Subcutaneous abdominal adipose tissue (tissue), 5 donors: ENCODE results near the gene SPZ1.

ENCODE experiments used
- H3K27ac ChIP-seq: one replicate; pipeline ENCODE4 v1.7.0; 2013; ENCODE audit warnings: low read depth, mild to moderate bottlenecking, inconsistent platforms, low read length, moderate library complexity
- H3K27me3 ChIP-seq, 5 donors: one replicate each; pipeline ENCODE4 v1.7.0; 2013; ENCODE audit warnings: low read length in 5 of 5, inconsistent platforms in 1 of 5; ENCODE audit not compliant: control insufficient read depth in 5 of 5, insufficient read depth in 4 of 5
- H3K36me3 ChIP-seq, 5 donors: one replicate each; pipeline ENCODE4 v1.7.0; 2013; ENCODE audit warnings: low read length in 5 of 5; ENCODE audit not compliant: control insufficient read depth in 5 of 5, insufficient read depth in 5 of 5
- H3K4me1 ChIP-seq, 5 donors: one replicate each; pipeline ENCODE4 v1.7.0; 2013; ENCODE audit warnings: low read length in 5 of 5, mild to moderate bottlenecking in 3 of 5, moderate library complexity in 1 of 5; ENCODE audit not compliant: control insufficient read depth in 5 of 5, insufficient read depth in 5 of 5
- H3K4me3 ChIP-seq, 5 donors: one replicate each; pipeline ENCODE4 v1.7.0; 2013; ENCODE audit warnings: low read length in 5 of 5, low read depth in 1 of 5
- H3K9ac ChIP-seq, 5 donors: one replicate each; pipeline ENCODE4 v1.7.0; 2013; ENCODE audit warnings: low read length in 5 of 5, mild to moderate bottlenecking in 4 of 5, moderate library complexity in 3 of 5
- H3K9me3 ChIP-seq, 5 donors: one replicate each; pipeline ENCODE4 v1.7.0; 2013; ENCODE audit warnings: low read length in 5 of 5; ENCODE audit not compliant: control insufficient read depth in 5 of 5
- donor health status: healthy.
- donor health status: healthy.
- donor health status: healthy.
- donor health status: healthy.
- donor health status: healthy.

SPZ1 gene

GRCh38 chr5:80355686-80356085 lies 35.9 kb downstream of the SPZ1 start:
- Histone ChIP-seq H3K27ac (no peak overlapping the region), H3K27me3 (no peaks in the 10 kb centered on the region), H3K9me3 (no peaks in the 10 kb centered on the region), H3K9ac (no peak overlapping the region), H3K4me1 (no peaks in the 10 kb centered on the region), H3K36me3 (no peaks in the 10 kb centered on the region), H3K4me3 (no peak overlapping the region)

GRCh38 chr5:80357671-80358070 lies 37.9 kb downstream of the SPZ1 start:
- Histone ChIP-seq H3K4me3 (no peak overlapping the region), H3K9ac (no peak overlapping the region), H3K27me3 (no peaks in the 10 kb centered on the region), H3K4me1 (no peaks in the 10 kb centered on the region), H3K36me3 (no peaks in the 10 kb centered on the region), H3K27ac (no peak overlapping the region), H3K9me3 (no peaks in the 10 kb centered on the region)

- Histone ChIP-seq H3K4me1 (no peaks in the 10 kb centered on the region), H3K4me3 (no peak overlapping the region), H3K9me3 (no peaks in the 10 kb centered on the region), H3K36me3 (no peaks in the 10 kb centered on the region), H3K27ac (no peak overlapping the region), H3K27me3 (peaks cover 0 to 4% (median 0%) of the 10 kb centered on the region in 5 donors), H3K9ac (no peak overlapping the region)
These were observed 41.2 kb downstream of the SPZ1 start for GRCh38 chr5:80360914-80361444.

- Histone ChIP-seq H3K36me3 (no peaks in the 10 kb centered on the region), H3K9ac (no peak overlapping the region), H3K4me3 (no peak overlapping the region), H3K4me1 (no peaks in the 10 kb centered on the region), H3K27me3 (peaks cover 0 to 4% (median 0%) of the 10 kb centered on the region in 5 donors), H3K9me3 (no peaks in the 10 kb centered on the region), H3K27ac (no peak overlapping the region)
These were observed 45.1 kb downstream of the SPZ1 start for GRCh38 chr5:80364892-80365291.

GRCh38 chr5:80368661-80369480 lies 49.1 kb downstream of the SPZ1 start:
- Histone ChIP-seq H3K4me3 (no peak overlapping the region), H3K27ac (no peak overlapping the region), H3K9me3 (no peaks in the 10 kb centered on the region), H3K9ac (no peak overlapping the region), H3K27me3 (peaks cover 0 to 4% (median 0%) of the 10 kb centered on the region in 5 donors), H3K36me3 (no peaks in the 10 kb centered on the region), H3K4me1 (peaks cover 0 to 8% (median 5%) of the 10 kb centered on the region in 5 donors)

GRCh38 chr5:80369521-80369920 lies 49.7 kb downstream of the SPZ1 start:
- no peak overlapping the region for H3K27ac ChIP-seq
- H3K9me3 ChIP-seq: no peaks in the 10 kb centered on the region
- peaks cover 0 to 4% (median 0%) of the 10 kb centered on the region in 5 donors for H3K27me3 ChIP-seq
- peak overlapping the region in 1 of 5 donors; percentile 20 for H3K9ac ChIP-seq
- H3K4me3 ChIP-seq: no peak overlapping the region
- H3K36me3 ChIP-seq: no peaks in the 10 kb centered on the region
- peaks cover 0 to 8% (median 5%) of the 10 kb centered on the region in 5 donors for H3K4me1 ChIP-seq

GRCh38 chr5:80370390-80370789 lies 50.6 kb downstream of the SPZ1 start:
- no peak overlapping the region for H3K4me3 ChIP-seq
- H3K9ac ChIP-seq: no peak overlapping the region
- no peaks in the 10 kb centered on the region for H3K27me3 ChIP-seq
- H3K27ac ChIP-seq: no peak overlapping the region
- H3K9me3 ChIP-seq: no peaks in the 10 kb centered on the region
- peaks cover 0 to 8% (median 5%) of the 10 kb centered on the region in 5 donors for H3K4me1 ChIP-seq
- no peaks in the 10 kb centered on the region for H3K36me3 ChIP-seq
